NB4 (cell line): Measurements from ENCODE around the gene GUCY2D.

ENCODE experiments used
- POLR2A ChIP-seq: IDR thresholded peaks from 2 replicates; pipeline ENCODE4 v1.6.1; 2011; ENCODE audit warnings: mild to moderate bottlenecking; ENCODE audit not compliant: insufficient read length; ENCODE audit errors: extremely low read depth
- TF ChIP-seq, protein P1 (sequence below): IDR thresholded peaks from one replicate; pipeline ENCODE4 v1.5.1; 2012; ENCODE audit warnings: low read depth, low read length

DNA sequence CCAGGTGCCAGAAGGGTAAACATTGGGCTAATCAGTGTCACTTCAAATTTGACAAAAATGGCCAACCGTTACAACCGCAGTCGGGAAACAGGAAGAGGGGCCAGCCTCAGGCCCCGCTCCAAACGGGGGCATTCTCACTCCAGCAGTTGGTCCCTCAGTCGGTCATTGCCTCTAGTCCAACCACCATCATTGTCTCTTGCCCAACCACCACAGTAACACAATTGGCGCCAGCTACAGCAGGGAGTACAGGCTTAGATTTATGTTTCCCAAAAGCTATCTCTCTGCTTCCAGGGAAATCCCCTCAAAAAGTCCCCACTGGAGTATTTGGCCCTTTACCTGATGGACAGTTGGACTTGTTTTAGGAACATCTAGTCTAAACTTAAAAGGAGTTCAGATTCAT is 56.7 kb downstream of the GUCY2D start:
- TF ChIP-seq, protein P1, sequence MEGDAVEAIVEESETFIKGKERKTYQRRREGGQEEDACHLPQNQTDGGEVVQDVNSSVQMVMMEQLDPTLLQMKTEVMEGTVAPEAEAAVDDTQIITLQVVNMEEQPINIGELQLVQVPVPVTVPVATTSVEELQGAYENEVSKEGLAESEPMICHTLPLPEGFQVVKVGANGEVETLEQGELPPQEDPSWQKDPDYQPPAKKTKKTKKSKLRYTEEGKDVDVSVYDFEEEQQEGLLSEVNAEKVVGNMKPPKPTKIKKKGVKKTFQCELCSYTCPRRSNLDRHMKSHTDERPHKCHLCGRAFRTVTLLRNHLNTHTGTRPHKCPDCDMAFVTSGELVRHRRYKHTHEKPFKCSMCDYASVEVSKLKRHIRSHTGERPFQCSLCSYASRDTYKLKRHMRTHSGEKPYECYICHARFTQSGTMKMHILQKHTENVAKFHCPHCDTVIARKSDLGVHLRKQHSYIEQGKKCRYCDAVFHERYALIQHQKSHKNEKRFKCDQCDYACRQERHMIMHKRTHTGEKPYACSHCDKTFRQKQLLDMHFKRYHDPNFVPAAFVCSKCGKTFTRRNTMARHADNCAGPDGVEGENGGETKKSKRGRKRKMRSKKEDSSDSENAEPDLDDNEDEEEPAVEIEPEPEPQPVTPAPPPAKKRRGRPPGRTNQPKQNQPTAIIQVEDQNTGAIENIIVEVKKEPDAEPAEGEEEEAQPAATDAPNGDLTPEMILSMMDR, result no peak
- no peak for TF ChIP-seq POLR2A
